Measurements from ENCODE around the gene SPAG16. TPM values are rescaled to one million over a fixed set of nuclear protein-coding genes. Genes with fewer than 3 reads are reported as not detected.
"Not testable (repeated sequence)": the region's sequence is repeated elsewhere in the genome, so short reads cannot be mapped to it uniquely, and the experiment has no call there.

Gene SPAG16
- total RNA-seq, 4 donors from 2014 or later, result 1.2 to 30.8 (median 16.2) TPM

DNA sequence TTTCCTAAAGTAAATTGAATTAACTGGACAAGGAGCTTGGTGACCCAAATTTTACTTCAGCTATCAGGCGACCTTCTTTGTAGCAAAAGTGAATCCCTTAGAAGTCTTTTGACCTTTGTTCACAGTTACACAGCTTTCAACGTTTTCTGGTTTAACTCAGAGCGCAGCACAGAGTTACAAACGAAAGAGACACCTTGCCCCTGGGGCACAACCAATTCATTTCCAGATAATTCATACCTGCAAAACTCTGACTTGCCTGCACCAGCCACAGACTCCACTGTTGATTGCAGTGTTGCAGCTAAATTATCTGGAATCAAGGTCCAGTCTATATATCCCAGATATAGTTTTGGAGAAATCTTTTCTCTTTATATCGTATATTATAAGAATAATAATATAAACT lies 768.0 kb downstream of the SPAG16 start:
- no peak for DNase-seq
- Histone ChIP-seq H3K27me3 (no peaks in the 10 kb centered on the region), H3K4me1 (no peaks in the 10 kb centered on the region), H3K9me3 (no peaks in the 10 kb centered on the region), H3K27ac (no peak overlapping the region), H3K4me3 (no peak overlapping the region), H3K36me3 (no peaks in the 10 kb centered on the region)
- WGBS, 2 donors (ENCODE audit: low coverage in 1 of 2), result 63 to 66% methylated on average over 5 of the region's 5 CpGs
- in situ Hi-C loops (cut with MboI; ENCODE audit: low pct_ligation_motif_present in 1 of 4, low pct_unique_long_range_greater_than_20kb in 1 of 4, low sequenced_read_pairs in 3 of 4), result no loop called here
- intact Hi-C loops (cut with DNase I; ENCODE audit: low total_unique reads), result loop anchor here (10.0 kb wide), 1 partner anchor 1287 kb away; no protein-coding TSS in a partner anchor
- TF ChIP-seq POLR2A (IDR thresholded peaks at IDR 0.05) (no peak), EP300 (IDR thresholded peaks at IDR 0.05; ENCODE audit: low read depth) (no peak), POLR2AphosphoS5 (IDR thresholded peaks at IDR 0.05) (no peak)
- TF ChIP-seq, protein P1, sequence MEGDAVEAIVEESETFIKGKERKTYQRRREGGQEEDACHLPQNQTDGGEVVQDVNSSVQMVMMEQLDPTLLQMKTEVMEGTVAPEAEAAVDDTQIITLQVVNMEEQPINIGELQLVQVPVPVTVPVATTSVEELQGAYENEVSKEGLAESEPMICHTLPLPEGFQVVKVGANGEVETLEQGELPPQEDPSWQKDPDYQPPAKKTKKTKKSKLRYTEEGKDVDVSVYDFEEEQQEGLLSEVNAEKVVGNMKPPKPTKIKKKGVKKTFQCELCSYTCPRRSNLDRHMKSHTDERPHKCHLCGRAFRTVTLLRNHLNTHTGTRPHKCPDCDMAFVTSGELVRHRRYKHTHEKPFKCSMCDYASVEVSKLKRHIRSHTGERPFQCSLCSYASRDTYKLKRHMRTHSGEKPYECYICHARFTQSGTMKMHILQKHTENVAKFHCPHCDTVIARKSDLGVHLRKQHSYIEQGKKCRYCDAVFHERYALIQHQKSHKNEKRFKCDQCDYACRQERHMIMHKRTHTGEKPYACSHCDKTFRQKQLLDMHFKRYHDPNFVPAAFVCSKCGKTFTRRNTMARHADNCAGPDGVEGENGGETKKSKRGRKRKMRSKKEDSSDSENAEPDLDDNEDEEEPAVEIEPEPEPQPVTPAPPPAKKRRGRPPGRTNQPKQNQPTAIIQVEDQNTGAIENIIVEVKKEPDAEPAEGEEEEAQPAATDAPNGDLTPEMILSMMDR (IDR thresholded peaks at IDR 0.05), result no peak

DNA sequence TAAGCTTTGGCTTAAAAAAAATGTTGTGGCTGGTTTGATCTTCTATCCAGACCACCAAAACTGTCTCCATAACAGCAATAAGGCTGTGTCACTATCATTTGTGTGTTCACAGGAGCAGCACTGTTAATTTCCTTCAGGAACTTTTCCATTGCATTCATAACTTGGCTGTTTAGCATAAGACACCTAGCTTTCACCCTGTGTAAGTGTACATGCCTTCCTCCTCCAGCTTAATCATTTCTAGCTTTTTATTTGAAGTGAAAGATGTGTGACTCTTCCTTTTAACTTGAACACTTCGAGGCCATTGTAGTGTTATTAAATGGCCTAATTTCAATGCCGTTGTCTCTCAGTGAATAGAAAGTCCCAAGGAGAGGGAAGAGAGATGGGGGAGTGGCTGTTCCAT lies 773.7 kb downstream of the SPAG16 start:
- TF ChIP-seq POLR2AphosphoS5 (IDR thresholded peaks at IDR 0.05) (no peak), POLR2A (IDR thresholded peaks at IDR 0.05) (no peak), EP300 (IDR thresholded peaks at IDR 0.05; ENCODE audit: low read depth) (no peak)
- TF ChIP-seq, protein P1 (IDR thresholded peaks at IDR 0.05), result no peak
- Histone ChIP-seq H3K27me3 (no peaks in the 10 kb centered on the region), H3K27ac (no peak overlapping the region), H3K4me1 (no peaks in the 10 kb centered on the region), H3K36me3 (no peaks in the 10 kb centered on the region), H3K9me3 (no peaks in the 10 kb centered on the region), H3K4me3 (no peak overlapping the region)
- in situ Hi-C loops (cut with MboI; ENCODE audit: low pct_ligation_motif_present in 1 of 4, low pct_unique_long_range_greater_than_20kb in 1 of 4, low sequenced_read_pairs in 3 of 4) (no loop called here), intact Hi-C loops (cut with DNase I; ENCODE audit: low total_unique reads) (loop anchor here (10.0 kb wide), 1 partner anchor 1293 kb away; no protein-coding TSS in a partner anchor)
- 49% methylated on average over 2 of the region's 2 CpGs; no CpG with 5 or more reads in 1 of the 2 donors for WGBS, 2 donors (ENCODE audit: low coverage in 1 of 2)
- no peak for DNase-seq

DNA sequence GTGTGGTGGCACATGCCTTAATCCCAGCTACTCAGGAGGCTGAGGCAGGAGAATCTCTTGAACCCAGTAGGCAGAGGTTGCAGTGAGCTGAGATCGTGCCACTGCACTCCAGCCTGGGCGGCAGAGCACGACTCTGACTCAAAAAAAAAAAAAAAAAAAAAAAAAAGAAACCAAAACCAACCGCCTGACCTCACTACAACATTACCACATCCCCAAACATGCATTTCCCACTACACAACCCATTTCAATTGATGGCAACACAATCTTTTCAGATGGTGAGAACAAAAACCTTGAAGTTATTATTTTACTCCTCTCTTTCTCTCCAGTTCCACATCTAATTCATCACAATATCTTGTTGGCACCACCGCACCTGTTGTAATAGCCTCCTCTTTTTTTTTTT lies 778.0 kb downstream of the SPAG16 start:
- H3K4me3 ChIP-seq; H3K4me1 ChIP-seq; DNase-seq; H3K36me3 ChIP-seq; in situ Hi-C loops (cut with MboI; ENCODE audit: low pct_ligation_motif_present in 1 of 4, low pct_unique_long_range_greater_than_20kb in 1 of 4, low sequenced_read_pairs in 3 of 4); H3K27me3 ChIP-seq; H3K27ac ChIP-seq; intact Hi-C loops (cut with DNase I; ENCODE audit: low total_unique reads); H3K9me3 ChIP-seq: not testable (repeated sequence)
- 70 to 100% methylated on average over 1 to 5 of the region's 5 CpGs for WGBS, 2 donors (ENCODE audit: low coverage in 1 of 2)

DNA sequence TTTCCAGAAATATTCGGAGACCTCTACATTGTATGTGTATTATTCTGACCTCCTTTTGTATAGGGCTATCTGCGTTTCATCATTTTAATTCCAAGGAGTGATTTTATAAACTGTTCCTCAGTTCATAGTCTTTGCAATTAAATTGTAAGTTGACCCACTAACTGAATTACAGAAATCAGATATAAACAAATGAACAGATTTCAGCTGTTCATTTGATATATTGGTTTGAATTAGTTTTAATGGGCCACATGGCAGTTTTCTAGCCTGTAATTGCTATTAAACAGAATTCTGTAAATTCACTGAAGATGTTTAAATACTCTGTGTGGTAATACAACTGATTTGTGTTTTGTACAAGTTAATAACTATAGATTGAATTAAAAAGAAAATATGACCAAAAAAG lies 780.2 kb downstream of the SPAG16 start:
- no peak for DNase-seq
- in situ Hi-C loops (cut with MboI; ENCODE audit: low pct_ligation_motif_present in 1 of 4, low pct_unique_long_range_greater_than_20kb in 1 of 4, low sequenced_read_pairs in 3 of 4), result no loop called here

More for the DNA sequence above, 780.2 kb downstream of the SPAG16 start:
- Histone ChIP-seq H3K27me3 (no peaks in the 10 kb centered on the region), H3K27ac (no peak overlapping the region), H3K9me3 (no peaks in the 10 kb centered on the region), H3K36me3 (no peaks in the 10 kb centered on the region), H3K4me3 (no peak overlapping the region), H3K4me1 (peaks cover 0 to 5% (median 0%) of the 10 kb centered on the region in 4 donors)
- WGBS, 2 donors (ENCODE audit: low coverage in 1 of 2), result 68 to 71% methylated on average over 2 of the region's 2 CpGs
- intact Hi-C loops (cut with DNase I; ENCODE audit: low total_unique reads), result no loop called here
- TF ChIP-seq POLR2AphosphoS5 (IDR thresholded peaks at IDR 0.05), result no peak
- TF ChIP-seq POLR2A (IDR thresholded peaks at IDR 0.05), result no peak
- TF ChIP-seq EP300 (IDR thresholded peaks at IDR 0.05; ENCODE audit: low read depth), result no peak
- TF ChIP-seq, protein P1 (IDR thresholded peaks at IDR 0.05), result no peak

Data from transverse colon (tissue), 4 donors.